C4-2B (cell line): ENCODE measurements around the gene GCK.

Experiments used
- CTCF ChIP-seq: fragments of 450-650 bp; conservative IDR thresholded peaks from 2 replicates; pipeline ENCODE4 v1.5.1; 2017; ENCODE audit warnings: mild to moderate bottlenecking
- ZFX ChIP-seq: fragments of 450-650 bp; IDR thresholded peaks from 2 replicates; pipeline ENCODE4 v1.6.1; 2017

DNA sequence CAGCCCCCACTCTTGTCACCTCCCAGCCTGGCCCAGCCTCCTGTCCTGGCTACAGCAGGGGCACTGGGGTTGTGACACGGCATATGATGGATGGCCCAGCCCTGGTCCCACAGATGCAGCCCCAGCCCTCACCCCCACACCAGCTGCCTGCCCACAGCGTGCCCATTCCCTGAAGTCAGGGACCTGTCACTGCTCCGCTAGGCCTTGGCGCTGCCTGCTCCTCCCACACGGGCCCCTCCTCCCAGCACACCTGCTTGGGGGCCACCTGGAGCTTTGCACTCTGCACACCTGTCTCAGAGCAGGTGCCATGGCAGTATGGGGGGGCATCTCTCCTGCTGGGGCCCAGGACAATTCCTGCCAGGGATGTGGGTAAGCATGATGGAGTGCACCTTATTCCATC is 3.5 kb downstream of the GCK start:
- TF ChIP-seq CTCF (no peak), ZFX (no peak)
